Endodermal cell (in vitro differentiated cells): Measurements from ENCODE around the gene UGP2. TPM values are rescaled to one million over a fixed set of nuclear protein-coding genes. Genes with fewer than 3 reads are reported as not detected.

Experiments used
- DNase-seq: peaks from one replicate; pipeline ENCODE4 v3.0.0-alpha.2; 2017
- H3K27ac ChIP-seq: 2 replicates; pipeline ENCODE4 v1.5.1; 2013; ENCODE audit warnings: mild to moderate bottlenecking, low read depth, low read length, moderate library complexity
- H3K27me3 ChIP-seq: 2 replicates; pipeline ENCODE4 v1.6.1; 2013; ENCODE audit warnings: mild to moderate bottlenecking, low read length, moderate library complexity; ENCODE audit not compliant: insufficient read depth, control insufficient read depth, poor library complexity, severe bottlenecking
- H3K36me3 ChIP-seq: 2 replicates; pipeline ENCODE4 v1.7.0; 2013; ENCODE audit warnings: mild to moderate bottlenecking, low read length, moderate library complexity; ENCODE audit not compliant: control insufficient read depth, insufficient read depth
- H3K4me1 ChIP-seq: one replicate; pipeline ENCODE4 v1.7.0; 2013; ENCODE audit warnings: low read length; ENCODE audit not compliant: control insufficient read depth, insufficient read depth
- H3K4me3 ChIP-seq: 2 replicates; pipeline ENCODE4 v1.5.1; 2013; ENCODE audit warnings: mild to moderate bottlenecking, low read length, moderate library complexity
- H3K9ac ChIP-seq: 2 replicates; pipeline ENCODE4 v1.6.1; 2013; ENCODE audit warnings: mild to moderate bottlenecking, low read length, moderate library complexity; ENCODE audit not compliant: poor library complexity, severe bottlenecking; ENCODE audit errors: extremely low read depth
- H3K9me3 ChIP-seq: 2 replicates; pipeline ENCODE4 v1.6.1; 2013; ENCODE audit warnings: mild to moderate bottlenecking, low read length, moderate library complexity; ENCODE audit not compliant: control insufficient read depth
- H3K27ac Mint-ChIP-seq: 2 replicates; pipeline ENCODE4 v1.8.0; 2020; ENCODE audit warnings: mixed read lengths
- H3K27me3 Mint-ChIP-seq: 2 replicates; pipeline ENCODE4 v1.8.0; 2021; ENCODE audit warnings: mild to moderate bottlenecking, mixed read lengths; ENCODE audit not compliant: insufficient read depth
- H3K36me3 Mint-ChIP-seq: 2 replicates; pipeline ENCODE4 v1.8.0; 2020; ENCODE audit warnings: low read depth, mixed read lengths
- H3K4me1 Mint-ChIP-seq: 2 replicates; pipeline ENCODE4 v1.8.0; 2020; ENCODE audit warnings: mixed read lengths
- H3K4me3 Mint-ChIP-seq: 2 replicates; pipeline ENCODE4 v1.8.0; 2020; ENCODE audit warnings: mild to moderate bottlenecking, moderate library complexity, mixed read lengths
- H3K9me3 Mint-ChIP-seq: 2 replicates; pipeline ENCODE4 v1.8.0; 2020; ENCODE audit warnings: mild to moderate bottlenecking, mixed read lengths
- WGBS, 2 experiments: methylation state at CpG; one replicate each; pipeline versions ENCODE4 v1.1.5 to v1.1.7; 2013; ENCODE audit warnings: missing lambda C conversion rate in 2 of 2, mixed read lengths in 1 of 2; ENCODE audit not compliant: insufficient coverage in 1 of 2, insufficient read length in 1 of 2; 5-methylcytosine and 5-hydroxymethylcytosine counted together
- total RNA-seq, 2 donors: library from RNA; stranded (reverse); fragmentation: NEBNext Ultra II Directional in 1 of 2; extraction: Animal tissue kit (Norgen Biotek cat#: 25700) in 1 of 2; gene quantifications; 2 replicates in 1 of 2; 3 replicates in 1 of 2; pipeline ENCODE4 v1.2.1, GENCODE V29; 2021
- TF ChIP-seq, protein P1 (sequence below): fragments of 200-600 bp; sonication (generic); conservative IDR thresholded peaks from 2 replicates; pipeline ENCODE4 v1.5.0; 2021; ENCODE audit warnings: antibody characterized with exemption, mild to moderate bottlenecking

The UGP2 gene
- total RNA-seq, 2 donors from 2014 or later: 104 to 136 TPM

DNA sequence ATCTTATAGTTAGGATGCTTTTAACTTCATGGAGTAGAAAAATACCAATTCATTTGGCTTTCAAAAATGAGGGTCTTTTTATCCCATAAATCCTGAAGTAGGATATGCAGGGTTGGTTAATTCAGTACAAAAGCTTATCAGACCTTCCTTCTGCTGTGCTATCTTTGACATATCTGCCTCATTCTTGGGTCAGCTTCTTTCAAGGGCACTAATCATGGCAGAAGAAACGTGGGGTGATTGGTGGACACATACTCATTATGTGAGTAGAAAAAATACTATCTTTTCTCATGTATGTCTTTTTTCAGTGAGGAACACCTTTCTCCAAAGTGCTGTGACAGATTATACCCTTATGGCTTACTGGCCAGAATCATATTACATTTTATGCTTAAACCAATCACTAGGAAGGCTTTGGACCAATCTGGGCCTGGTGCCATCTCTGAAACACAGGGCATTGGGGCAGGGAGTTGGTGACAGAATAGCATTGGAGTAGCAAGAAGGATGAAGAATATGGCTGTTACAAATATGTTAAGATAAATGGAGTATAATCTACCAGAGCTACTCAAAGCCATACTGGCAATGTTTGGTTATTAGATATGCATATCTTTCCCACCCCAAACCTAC lies 10.1 kb downstream of the UGP2 start:
- H3K4me1 ChIP-seq: no peaks in the 10 kb centered on the region
- peaks cover 57% of the 10 kb centered on the region for H3K4me1 Mint-ChIP-seq

DNA sequence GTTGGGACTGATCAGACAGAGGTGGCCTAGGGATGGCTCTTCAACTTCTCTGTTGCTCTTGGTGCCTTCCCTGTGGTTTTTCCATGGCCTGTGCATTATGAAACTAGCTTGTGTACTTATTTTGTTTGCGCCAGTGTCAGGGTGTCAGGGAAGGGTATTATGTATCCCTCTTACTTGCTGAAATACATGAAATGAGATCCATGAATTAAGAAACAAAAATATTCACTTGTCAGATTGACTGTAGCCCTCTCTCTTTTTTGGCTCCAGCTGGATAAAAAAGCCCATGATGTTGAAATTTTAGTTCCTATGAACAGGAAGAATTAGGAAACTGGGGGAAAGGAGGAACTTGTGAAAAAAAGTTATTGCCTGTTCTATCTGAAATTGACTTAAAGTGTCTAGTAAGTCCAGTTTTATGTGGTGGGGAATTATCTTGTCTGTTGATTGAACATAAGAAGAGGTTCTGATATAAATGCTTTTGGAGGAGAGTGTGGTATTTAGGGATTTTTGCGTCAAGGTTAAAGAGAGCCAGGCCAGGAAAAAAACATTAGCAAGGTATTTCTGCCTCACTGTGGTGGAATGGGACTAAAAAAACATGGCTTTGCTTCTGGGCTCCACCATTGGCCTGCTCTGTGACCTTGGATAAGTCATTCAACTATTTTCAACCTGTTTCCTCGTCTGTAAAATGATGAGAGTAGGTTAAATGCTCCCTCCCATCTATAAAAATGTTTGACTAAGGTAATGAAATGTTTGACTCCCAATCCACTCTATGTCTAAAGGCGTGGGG lies 12.0 kb downstream of the UGP2 start:
- Histone ChIP-seq H3K27me3 (no peaks in the 10 kb centered on the region), H3K27ac (no peak overlapping the region), H3K4me3 (no peak overlapping the region), H3K36me3 (peaks cover 22% of the 10 kb centered on the region), H3K4me1 (no peaks in the 10 kb centered on the region), H3K9me3 (no peaks in the 10 kb centered on the region), H3K9ac (no peak overlapping the region)
- peak overlapping the region; percentile 45 for H3K27ac Mint-ChIP-seq
- TF ChIP-seq, protein P1, sequence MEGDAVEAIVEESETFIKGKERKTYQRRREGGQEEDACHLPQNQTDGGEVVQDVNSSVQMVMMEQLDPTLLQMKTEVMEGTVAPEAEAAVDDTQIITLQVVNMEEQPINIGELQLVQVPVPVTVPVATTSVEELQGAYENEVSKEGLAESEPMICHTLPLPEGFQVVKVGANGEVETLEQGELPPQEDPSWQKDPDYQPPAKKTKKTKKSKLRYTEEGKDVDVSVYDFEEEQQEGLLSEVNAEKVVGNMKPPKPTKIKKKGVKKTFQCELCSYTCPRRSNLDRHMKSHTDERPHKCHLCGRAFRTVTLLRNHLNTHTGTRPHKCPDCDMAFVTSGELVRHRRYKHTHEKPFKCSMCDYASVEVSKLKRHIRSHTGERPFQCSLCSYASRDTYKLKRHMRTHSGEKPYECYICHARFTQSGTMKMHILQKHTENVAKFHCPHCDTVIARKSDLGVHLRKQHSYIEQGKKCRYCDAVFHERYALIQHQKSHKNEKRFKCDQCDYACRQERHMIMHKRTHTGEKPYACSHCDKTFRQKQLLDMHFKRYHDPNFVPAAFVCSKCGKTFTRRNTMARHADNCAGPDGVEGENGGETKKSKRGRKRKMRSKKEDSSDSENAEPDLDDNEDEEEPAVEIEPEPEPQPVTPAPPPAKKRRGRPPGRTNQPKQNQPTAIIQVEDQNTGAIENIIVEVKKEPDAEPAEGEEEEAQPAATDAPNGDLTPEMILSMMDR: no peak
- DNase-seq: no peak
- no peaks in the 10 kb centered on the region for H3K27me3 Mint-ChIP-seq
- no peaks in the 10 kb centered on the region for H3K9me3 Mint-ChIP-seq
- H3K36me3 Mint-ChIP-seq: peaks cover 28% of the 10 kb centered on the region
- peaks cover 45% of the 10 kb centered on the region for H3K4me1 Mint-ChIP-seq
- WGBS, 2 experiments: 85 to 92% methylated on average over 2 to 4 of the region's 4 CpGs
- no peak overlapping the region for H3K4me3 Mint-ChIP-seq

More for the DNA sequence above, 10.1 kb downstream of the UGP2 start:
- Mint-ChIP-seq H3K27ac (no peak overlapping the region), H3K36me3 (peaks cover 14% of the 10 kb centered on the region), H3K27me3 (no peaks in the 10 kb centered on the region), H3K4me3 (no peak overlapping the region), H3K9me3 (no peaks in the 10 kb centered on the region)
- Histone ChIP-seq H3K9ac (no peak overlapping the region), H3K36me3 (peaks cover 6% of the 10 kb centered on the region), H3K27ac (no peak overlapping the region), H3K4me3 (no peak overlapping the region), H3K9me3 (no peaks in the 10 kb centered on the region), H3K27me3 (no peaks in the 10 kb centered on the region)
- DNase-seq: no peak
- WGBS, 2 experiments: 60% methylated on average over 1 of the region's 1 CpG; no CpG with 5 or more reads in 1 of the 2 experiments
- TF ChIP-seq, protein P1: no peak

DNA sequence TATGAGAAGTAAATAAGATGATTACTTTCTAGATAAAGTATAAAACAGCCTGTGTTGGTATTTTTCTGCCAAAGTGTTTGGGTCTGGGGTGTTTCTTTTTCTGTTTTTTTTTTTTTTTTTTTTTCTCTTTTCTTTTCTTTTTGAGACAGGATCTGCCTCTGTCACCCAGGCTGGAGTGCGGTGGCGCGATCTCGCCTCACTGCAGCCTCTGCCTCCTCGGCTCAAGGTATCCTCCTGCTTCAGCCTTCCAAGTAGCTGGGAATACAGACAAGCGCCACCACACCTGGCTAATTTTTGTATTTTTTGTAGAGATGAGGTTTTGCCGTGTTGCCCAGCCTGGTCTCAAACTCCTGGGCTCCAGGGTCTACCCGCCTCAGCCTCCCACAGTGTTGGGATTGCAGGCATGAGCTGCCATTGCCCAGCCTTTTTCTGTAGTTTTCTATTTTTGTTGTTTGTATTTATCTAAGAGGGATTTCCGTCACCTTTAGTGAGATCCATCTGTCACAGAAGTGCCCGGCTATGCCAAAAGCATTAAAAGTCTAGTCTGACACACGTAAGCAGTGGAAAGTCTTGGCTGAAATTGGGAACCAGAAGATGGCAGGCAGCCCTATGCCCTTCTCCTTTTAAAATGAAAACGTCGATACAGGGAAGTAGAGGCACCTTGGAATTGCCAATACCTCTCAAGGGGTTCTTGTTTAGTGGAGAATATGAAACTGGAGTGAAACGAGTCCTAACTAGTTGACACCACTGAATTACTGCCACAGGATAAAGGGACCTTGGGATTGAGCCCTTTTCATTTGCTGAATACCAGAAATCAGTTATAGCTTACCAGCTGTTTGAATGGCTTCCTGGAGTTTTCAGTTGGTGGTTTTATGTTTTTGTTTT lies 14.0 kb downstream of the UGP2 start:
- H3K27ac Mint-ChIP-seq: no peak overlapping the region
- no peaks in the 10 kb centered on the region for H3K4me1 ChIP-seq

More for the DNA sequence above, 14.0 kb downstream of the UGP2 start:
- TF ChIP-seq, protein P1: no peak
- Histone ChIP-seq H3K9ac (no peak overlapping the region), H3K27ac (no peak overlapping the region), H3K27me3 (no peaks in the 10 kb centered on the region), H3K9me3 (no peaks in the 10 kb centered on the region), H3K36me3 (peaks cover 42% of the 10 kb centered on the region), H3K4me3 (no peak overlapping the region)
- no peak for DNase-seq
- H3K27me3 Mint-ChIP-seq: no peaks in the 10 kb centered on the region
- peaks cover 33% of the 10 kb centered on the region for H3K4me1 Mint-ChIP-seq
- H3K36me3 Mint-ChIP-seq: peaks cover 44% of the 10 kb centered on the region
- H3K4me3 Mint-ChIP-seq: no peak overlapping the region
- H3K9me3 Mint-ChIP-seq: no peaks in the 10 kb centered on the region
- WGBS, 2 experiments: 91 to 94% methylated on average over 12 to 14 of the region's 14 CpGs
